Neural progenitor cell (in vitro differentiated cells): ENCODE data around the gene RBBP8NL.

Source experiments
- CTCF ChIP-seq: fragments of 200-600 bp; sonication (generic); IDR thresholded peaks from 2 replicates; pipeline ENCODE4 v1.5.1; 2017; ENCODE audit warnings: antibody characterized with exemption, mild to moderate bottlenecking
- EZH2 ChIP-seq: fragments of 200-600 bp; sonication (generic); IDR thresholded peaks from 2 replicates; pipeline ENCODE4 v1.6.1; 2017; ENCODE audit warnings: antibody characterized with exemption, mild to moderate bottlenecking, moderate library complexity
- EZH2phosphoT487 ChIP-seq: fragments of 200-600 bp; sonication (generic); IDR thresholded peaks from 2 replicates; pipeline ENCODE4 v1.6.1; 2017; ENCODE audit warnings: antibody characterized with exemption

GRCh38 chr20:62474604-62475026 lies 47.3 kb upstream of the RBBP8NL start:
- TF ChIP-seq CTCF, result no peak
- peak; percentile 100 for TF ChIP-seq EZH2
- no peak for TF ChIP-seq EZH2phosphoT487
